K562 (cell line): Measurements from ENCODE around the gene WNK1. TPM values are rescaled to one million over a fixed set of nuclear protein-coding genes. Genes with fewer than 3 reads are reported as not detected.

ENCODE experiments used
- ATF1 ChIP-seq, 2 experiments: fragments of 450-650 bp in 1 of 2; IDR thresholded peaks; 2 replicates each; pipeline ENCODE4 v1.6.1; 2016; ENCODE audit warnings: missing compliant biosample characterization in 1 of 2, missing genetic modification characterization in 1 of 2
- BHLHE40 ChIP-seq: IDR thresholded peaks from 2 replicates; pipeline ENCODE4 v1.6.1; 2011; ENCODE audit warnings: low read length, improper control_type of control experiment
- CBFA2T2 ChIP-seq: fragments of 450-650 bp; conservative IDR thresholded peaks from 2 replicates; pipeline ENCODE4 v1.6.1; 2017; ENCODE audit warnings: mild to moderate bottlenecking
- DDX20 ChIP-seq: fragments of 450-650 bp; IDR thresholded peaks from 2 replicates; pipeline ENCODE4 v1.6.1; 2016; ENCODE audit warnings: missing genetic modification characterization, low read depth, mild to moderate bottlenecking, missing compliant biosample characterization, moderate library complexity
- DPF2 ChIP-seq: fragments of 450-650 bp; IDR thresholded peaks from 2 replicates; pipeline ENCODE4 v1.6.1; 2016
- GATAD2B ChIP-seq: fragments of 450-650 bp; IDR thresholded peaks from 2 replicates; pipeline ENCODE4 v1.6.1; 2017; ENCODE audit warnings: mild to moderate bottlenecking, borderline replicate concordance
- HCFC1 ChIP-seq: IDR thresholded peaks from 2 replicates; pipeline ENCODE4 v1.6.1; 2012; ENCODE audit warnings: low read depth, low read length, improper control_type of control experiment
- JUN ChIP-seq, 2 experiments: sonication (generic) in 1 of 2; formaldehyde crosslinking in 1 of 2; IDR thresholded peaks; 2 replicates each; pipeline versions ENCODE4 v1.6.1 to v1.8.0; 2012 to 2022; ENCODE audit warnings: borderline replicate concordance in 2 of 2, mild to moderate bottlenecking in 2 of 2, improper control_type of control experiment in 1 of 2, low read depth in 1 of 2, low read length in 1 of 2, missing genetic modification reagents in 1 of 2
- MAX ChIP-seq: sonication (generic); formaldehyde crosslinking; IDR thresholded peaks from 2 replicates; pipeline ENCODE4 v1.9.0; 2022; ENCODE audit warnings: mild to moderate bottlenecking, missing genetic modification reagents
- NCOA4 ChIP-seq: fragments of 450-650 bp; IDR thresholded peaks from 2 replicates; pipeline ENCODE4 v1.6.1; 2018; ENCODE audit warnings: mild to moderate bottlenecking; ENCODE audit not compliant: partially characterized antibody
- NFIC ChIP-seq: fragments of 450-650 bp; IDR thresholded peaks from 2 replicates; pipeline ENCODE4 v1.6.1; 2017; ENCODE audit warnings: mild to moderate bottlenecking, inconsistent platforms
- SLC30A9 ChIP-seq: fragments of 250-450 bp; sonication (Bioruptor Pico); IDR thresholded peaks from 2 replicates; pipeline ENCODE4 v1.8.0; 2022; ENCODE audit warnings: mild to moderate bottlenecking, moderate library complexity
- ZNF609 ChIP-seq: sonication (generic); formaldehyde crosslinking; IDR thresholded peaks from 2 replicates; pipeline ENCODE4 v1.8.1; 2023; ENCODE audit warnings: missing genetic modification reagents, mild to moderate bottlenecking, borderline replicate concordance
- ZNF717 ChIP-seq: fragments of 250-450 bp; sonication (Bioruptor Pico); IDR thresholded peaks from 2 replicates; pipeline ENCODE4 v1.5.0; 2021
- polyA plus RNA-seq, 8 experiments: library from polyadenylated mRNA; depleted of rRNA in 4 of 8; stranded (reverse) in 5 of 8; unstranded in 3 of 8; fragments of >200 nt; fragmentation: Nextera tagmentation in 2 of 8; fragmentation: Illumina TruSeq in 1 of 8; extraction: Ambion mirVana in 2 of 8; extraction: Trizol in 1 of 8; gene quantifications; 2 replicates each; pipeline versions ENCODE4 v1.2.1 to v1.2.3, GENCODE V29; 2011 to 2014; ENCODE audit warnings: inconsistent platforms in 1 of 8, missing spikeins in 1 of 8
- total RNA-seq, 7 experiments: library from RNA; depleted of rRNA in 6 of 7; stranded (reverse); fragments of >200 nt in 6 of 7; fragmentation: Illumina TruSeq in 2 of 7; extraction: Trizol in 2 of 7; gene quantifications; 2 replicates each; pipeline versions ENCODE4 v1.2.1 to v1.2.3, GENCODE V29; 2011 to 2021; ENCODE audit warnings: low replicate concordance in 1 of 7
- TF ChIP-seq, protein P1 (sequence below): fragments of 450-650 bp; IDR thresholded peaks from 2 replicates; pipeline ENCODE4 v1.6.1; 2017; ENCODE audit warnings: antibody characterized with exemption, mild to moderate bottlenecking
- TF ChIP-seq, protein P2 (sequence below): fragments of 450-650 bp; IDR thresholded peaks from 2 replicates; pipeline ENCODE4 v1.6.1; 2016; ENCODE audit warnings: low read depth, mild to moderate bottlenecking, moderate library complexity

WNK1 gene
- total and polyA plus RNA-seq, 9 of the 15 experiments (the other 6 are each of a cell fraction or from before 2014, with no cell fraction given): 4.3 to 73.9 (median 31.0) TPM

GRCh38 chr12:752695-753610 is 574 bp downstream of the WNK1 start (continued):
- TF ChIP-seq ZNF609 (CRISPR knock-in tag) (no peak), SLC30A9 (no peak), ZNF717 (CRISPR knock-in tag) (no peak), NFIC (0 out of 2 replicates have a peak, but pooled peaks have one; percentile 16), DDX20 (tag) (no peak), CBFA2T2 (no peak), JUN (IDR thresholded peaks at IDR 0.05; ENCODE audit: borderline replicate concordance, low read depth, low read length) (no peak), JUN (CRISPR knock-in tag; IDR thresholded peaks at IDR 0.05; ENCODE audit: borderline replicate concordance) (0 out of 2 replicates have a peak, but pooled peaks have one; percentile 17), DPF2 (no peak), GATAD2B (peak; percentile 75), HCFC1 (no peak), MAX (CRISPR knock-in tag) (peak; percentile 8; the same call in 1 of the 2 replicates), BHLHE40 (peak; percentile 68), NCOA4 (no peak), ATF1 (CRISPR knock-in tag; IDR thresholded peaks at IDR 0.05) (no peak), ATF1 (tag; IDR thresholded peaks at IDR 0.05) (no peak)
- TF ChIP-seq, protein P1, sequence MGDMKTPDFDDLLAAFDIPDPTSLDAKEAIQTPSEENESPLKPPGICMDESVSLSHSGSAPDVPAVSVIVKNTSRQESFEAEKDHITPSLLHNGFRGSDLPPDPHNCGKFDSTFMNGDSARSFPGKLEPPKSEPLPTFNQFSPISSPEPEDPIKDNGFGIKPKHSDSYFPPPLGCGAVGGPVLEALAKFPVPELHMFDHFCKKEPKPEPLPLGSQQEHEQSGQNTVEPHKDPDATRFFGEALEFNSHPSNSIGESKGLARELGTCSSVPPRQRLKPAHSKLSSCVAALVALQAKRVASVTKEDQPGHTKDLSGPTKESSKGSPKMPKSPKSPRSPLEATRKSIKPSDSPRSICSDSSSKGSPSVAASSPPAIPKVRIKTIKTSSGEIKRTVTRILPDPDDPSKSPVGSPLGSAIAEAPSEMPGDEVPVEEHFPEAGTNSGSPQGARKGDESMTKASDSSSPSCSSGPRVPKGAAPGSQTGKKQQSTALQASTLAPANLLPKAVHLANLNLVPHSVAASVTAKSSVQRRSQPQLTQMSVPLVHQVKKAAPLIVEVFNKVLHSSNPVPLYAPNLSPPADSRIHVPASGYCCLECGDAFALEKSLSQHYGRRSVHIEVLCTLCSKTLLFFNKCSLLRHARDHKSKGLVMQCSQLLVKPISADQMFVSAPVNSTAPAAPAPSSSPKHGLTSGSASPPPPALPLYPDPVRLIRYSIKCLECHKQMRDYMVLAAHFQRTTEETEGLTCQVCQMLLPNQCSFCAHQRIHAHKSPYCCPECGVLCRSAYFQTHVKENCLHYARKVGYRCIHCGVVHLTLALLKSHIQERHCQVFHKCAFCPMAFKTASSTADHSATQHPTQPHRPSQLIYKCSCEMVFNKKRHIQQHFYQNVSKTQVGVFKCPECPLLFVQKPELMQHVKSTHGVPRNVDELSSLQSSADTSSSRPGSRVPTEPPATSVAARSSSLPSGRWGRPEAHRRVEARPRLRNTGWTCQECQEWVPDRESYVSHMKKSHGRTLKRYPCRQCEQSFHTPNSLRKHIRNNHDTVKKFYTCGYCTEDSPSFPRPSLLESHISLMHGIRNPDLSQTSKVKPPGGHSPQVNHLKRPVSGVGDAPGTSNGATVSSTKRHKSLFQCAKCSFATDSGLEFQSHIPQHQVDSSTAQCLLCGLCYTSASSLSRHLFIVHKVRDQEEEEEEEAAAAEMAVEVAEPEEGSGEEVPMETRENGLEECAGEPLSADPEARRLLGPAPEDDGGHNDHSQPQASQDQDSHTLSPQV: peak; percentile 43; the same call in 1 of the 2 replicates
- TF ChIP-seq, protein P2, sequence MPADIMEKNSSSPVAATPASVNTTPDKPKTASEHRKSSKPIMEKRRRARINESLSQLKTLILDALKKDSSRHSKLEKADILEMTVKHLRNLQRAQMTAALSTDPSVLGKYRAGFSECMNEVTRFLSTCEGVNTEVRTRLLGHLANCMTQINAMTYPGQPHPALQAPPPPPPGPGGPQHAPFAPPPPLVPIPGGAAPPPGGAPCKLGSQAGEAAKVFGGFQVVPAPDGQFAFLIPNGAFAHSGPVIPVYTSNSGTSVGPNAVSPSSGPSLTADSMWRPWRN: no peak
